ENCODE results near the gene AGBL4. TPM values are rescaled to one million over a fixed set of nuclear protein-coding genes. Genes with fewer than 3 reads are reported as not detected.

AGBL4 gene
- total and polyA plus RNA-seq, 11 donors, result 0.40 to 1.4 (median 0.54) TPM; not detected in 3

GRCh38 chr1:49136738-49137251 is 887.0 kb downstream of the AGBL4 start:
- ATAC-seq, result no peak
- TF ChIP-seq POLR2A (IDR thresholded peaks at IDR 0.05) (no peak), CTCF (IDR thresholded peaks at IDR 0.05) (no peak)
- Histone ChIP-seq H3K4me3 (no peak overlapping the region), H3K27me3 (no peaks in the 10 kb centered on the region), H3K36me3 (no peaks in the 10 kb centered on the region), H3K9me3 (peaks cover 0 to 29% (median 0%) of the 10 kb centered on the region in 12 donors), H3K27ac (no peak overlapping the region), H3K4me1 (no peaks in the 10 kb centered on the region)
- intact Hi-C loops (cut with DNase I), result no loop called here
- WGBS, 4 donors, result 76 to 84% (median 79%) methylated on average over 1 of the region's 1 CpG
- no peak for DNase-seq

DNA sequence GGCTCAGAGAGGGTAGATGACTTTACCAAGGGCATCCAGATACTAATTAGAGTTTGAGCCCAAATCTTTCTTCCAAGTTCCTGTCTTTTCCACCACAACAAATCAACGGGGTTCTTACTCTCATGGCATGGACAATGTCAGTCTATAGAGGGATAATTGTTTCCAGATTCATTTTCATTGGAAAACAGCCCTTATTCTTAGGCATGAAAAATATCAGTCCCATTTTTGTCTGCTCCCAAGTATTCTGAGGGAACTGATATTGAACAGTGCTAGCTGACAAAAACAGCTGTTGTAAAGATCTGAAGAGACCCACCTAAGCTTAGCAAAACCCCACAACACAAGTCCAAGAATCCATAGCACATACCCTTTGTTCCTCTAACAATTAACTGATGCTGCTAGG is 898.0 kb downstream of the AGBL4 start:
- H3K27me3 ChIP-seq, result no peaks in the 10 kb centered on the region
- WGBS, 4 donors, result 34 to 55% (median 53%) methylated on average over 1 of the region's 1 CpG
- no peak for ATAC-seq
- intact Hi-C loops (cut with DNase I), result no loop called here
- no peak for DNase-seq
- no peaks in the 10 kb centered on the region for H3K36me3 ChIP-seq
- no peak overlapping the region for H3K27ac ChIP-seq
- peaks cover 0 to 3% (median 0%) of the 10 kb centered on the region in 12 donors for H3K9me3 ChIP-seq
- H3K4me1 ChIP-seq, result no peaks in the 10 kb centered on the region
- H3K4me3 ChIP-seq, result no peak overlapping the region
- TF ChIP-seq POLR2A (IDR thresholded peaks at IDR 0.05) (no peak), CTCF (IDR thresholded peaks at IDR 0.05) (no peak)

GRCh38 chr1:49111931-49112330 is 911.8 kb downstream of the AGBL4 start:
- no peak overlapping the region for H3K27ac ChIP-seq
- DNase-seq (no peak), ATAC-seq (no peak)
- no peaks in the 10 kb centered on the region for H3K36me3 ChIP-seq
- H3K4me1 ChIP-seq, result no peaks in the 10 kb centered on the region
- H3K27me3 ChIP-seq, result no peaks in the 10 kb centered on the region
- TF ChIP-seq POLR2A (IDR thresholded peaks at IDR 0.05), result no peak
- TF ChIP-seq CTCF (IDR thresholded peaks at IDR 0.05), result no peak
- intact Hi-C loops (cut with DNase I), result no loop called here
- H3K4me3 ChIP-seq, result no peak overlapping the region
- 91 to 96% (median 94%) methylated on average over 1 of the region's 1 CpG for WGBS, 4 donors
- H3K9me3 ChIP-seq, result peaks cover 0 to 16% (median 9%) of the 10 kb centered on the region in 12 donors

DNA sequence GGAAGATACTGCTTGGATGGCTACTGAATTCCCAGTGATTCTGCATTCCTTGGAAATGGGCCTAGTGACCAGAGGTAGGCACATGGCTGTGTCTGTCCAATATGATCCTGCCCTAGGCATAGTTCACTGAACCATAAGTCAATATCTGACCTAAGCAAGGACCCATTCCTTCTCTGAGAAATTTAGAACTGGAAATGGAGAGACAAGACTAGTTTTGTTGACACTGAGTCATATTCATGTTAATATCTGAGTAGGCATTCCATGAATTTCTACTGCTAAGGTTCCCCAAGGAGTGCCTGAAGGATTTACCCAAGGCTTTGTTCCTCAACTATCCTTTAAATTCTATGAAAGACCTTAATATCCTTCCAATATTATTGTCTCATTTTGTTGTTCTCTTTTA is 917.3 kb downstream of the AGBL4 start:
- no peak overlapping the region for H3K4me3 ChIP-seq
- H3K4me1 ChIP-seq, result no peaks in the 10 kb centered on the region
- H3K27me3 ChIP-seq, result no peaks in the 10 kb centered on the region
- intact Hi-C loops (cut with DNase I), result no loop called here
- no peak overlapping the region for H3K27ac ChIP-seq
- H3K9me3 ChIP-seq, result no peaks in the 10 kb centered on the region
- ATAC-seq, result no peak
- TF ChIP-seq CTCF (IDR thresholded peaks at IDR 0.05) (no peak), POLR2A (IDR thresholded peaks at IDR 0.05) (no peak)
- DNase-seq, result no peak
- H3K36me3 ChIP-seq, result no peaks in the 10 kb centered on the region

All from heart left ventricle (tissue), 16 donors.